C4-2B (cell line): ENCODE data around the gene CWC25.

ENCODE experiments used
- CTCF ChIP-seq: fragments of 450-650 bp; conservative IDR thresholded peaks from 2 replicates; pipeline ENCODE4 v1.5.1; 2017; ENCODE audit warnings: mild to moderate bottlenecking
- ZFX ChIP-seq: fragments of 450-650 bp; IDR thresholded peaks from 2 replicates; pipeline ENCODE4 v1.6.1; 2017

GRCh38 chr17:38848557-38848891 is 23.4 kb upstream of the CWC25 start:
- TF ChIP-seq CTCF (no peak), ZFX (no peak)
